ENCODE measurements around the gene CBX4.

Gene CBX4

DNA sequence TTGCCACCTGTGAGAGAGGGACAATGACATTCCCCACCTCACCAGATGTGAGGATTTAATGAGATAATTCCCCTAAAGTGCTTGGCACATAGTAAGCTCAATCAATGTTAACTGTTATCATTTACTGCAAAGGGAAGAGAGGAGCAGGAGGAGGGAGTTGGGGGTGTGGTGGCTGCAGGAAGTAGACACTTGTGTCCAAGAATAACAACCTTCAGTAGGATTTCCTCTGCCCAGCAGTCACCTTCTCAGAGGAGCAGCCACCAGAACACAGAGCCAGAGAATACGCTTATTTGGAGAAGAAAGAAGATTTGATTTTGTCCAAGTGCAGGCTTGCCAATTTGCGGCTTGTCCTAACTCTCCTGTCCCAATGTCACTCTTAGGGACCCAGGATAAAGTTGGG, 10.2 kb downstream of the CBX4 start:
- no peak for DNase-seq

DNA sequence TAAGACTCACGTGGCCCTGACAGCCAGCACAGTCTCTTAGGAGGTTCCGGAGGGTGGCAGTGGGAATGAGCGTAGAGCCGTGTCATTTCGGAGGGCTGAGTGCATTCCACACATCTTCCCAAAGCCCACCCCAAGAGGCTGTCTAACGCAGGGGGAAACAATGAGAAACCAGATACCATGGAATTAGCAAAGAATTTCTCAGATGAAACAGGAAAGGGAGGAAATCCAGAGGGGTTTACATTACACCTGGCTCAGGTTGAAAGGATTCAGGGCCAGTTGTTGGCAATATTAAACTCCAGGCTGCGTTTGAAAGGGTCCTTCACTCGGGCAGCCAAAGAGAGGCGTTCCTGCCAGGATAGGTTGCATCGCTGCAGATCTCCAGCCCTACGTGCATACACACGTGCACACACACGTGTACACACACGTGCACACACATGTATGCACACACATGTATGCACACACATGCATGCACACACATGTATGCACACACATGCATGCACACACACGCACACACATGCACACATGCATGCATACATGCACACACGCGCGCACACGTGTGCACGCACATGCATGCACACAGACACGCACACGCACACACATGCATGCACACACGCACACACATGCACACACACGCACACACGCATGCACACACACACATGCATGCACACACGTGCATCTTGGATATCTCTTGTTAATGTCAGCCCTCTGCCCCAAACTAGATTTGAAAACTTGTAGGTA, 12.2 kb downstream of the CBX4 start:
- DNase-seq: no peak

DNA sequence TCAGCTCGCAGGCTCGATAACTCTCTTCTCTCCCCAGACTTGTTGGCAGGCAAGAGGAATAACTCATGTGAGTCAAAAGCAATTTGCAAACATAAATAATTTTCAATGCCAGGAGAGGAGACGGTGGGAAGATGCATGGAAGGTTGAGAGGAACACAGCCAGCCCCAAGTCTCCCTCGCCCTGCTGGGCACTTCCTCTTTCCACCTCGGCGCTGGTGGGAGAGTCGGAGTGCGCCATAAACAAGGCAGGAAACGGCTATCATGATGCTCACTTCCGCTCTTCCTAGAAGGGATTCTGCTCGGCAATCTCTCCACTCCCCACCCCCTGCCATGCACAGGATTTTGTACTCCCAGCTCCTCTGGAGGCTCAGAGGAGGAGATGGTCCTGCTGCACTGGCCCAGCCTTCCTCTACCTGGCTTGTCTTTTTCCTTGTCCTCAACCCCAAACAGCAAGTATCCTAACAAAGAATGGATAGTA, 13.0 kb downstream of the CBX4 start:
- no peak for DNase-seq

DNA sequence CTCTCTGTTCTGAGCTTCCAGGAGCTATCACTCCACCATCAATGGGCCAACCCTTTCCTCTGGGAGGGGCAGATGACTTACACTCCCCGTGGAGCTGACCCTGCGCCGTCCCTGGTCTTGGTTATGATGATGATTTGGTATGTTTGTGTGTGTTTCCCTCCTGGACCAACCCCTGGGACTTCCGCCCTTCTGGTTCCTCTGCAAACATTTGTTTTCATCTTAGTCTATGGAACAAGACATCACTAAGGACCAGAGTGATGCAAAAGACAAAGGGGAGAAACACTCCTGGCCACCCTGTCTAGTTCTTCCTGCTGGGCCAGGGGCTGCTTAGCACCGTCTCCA, 13.7 kb downstream of the CBX4 start:
- DNase-seq: no peak

DNA sequence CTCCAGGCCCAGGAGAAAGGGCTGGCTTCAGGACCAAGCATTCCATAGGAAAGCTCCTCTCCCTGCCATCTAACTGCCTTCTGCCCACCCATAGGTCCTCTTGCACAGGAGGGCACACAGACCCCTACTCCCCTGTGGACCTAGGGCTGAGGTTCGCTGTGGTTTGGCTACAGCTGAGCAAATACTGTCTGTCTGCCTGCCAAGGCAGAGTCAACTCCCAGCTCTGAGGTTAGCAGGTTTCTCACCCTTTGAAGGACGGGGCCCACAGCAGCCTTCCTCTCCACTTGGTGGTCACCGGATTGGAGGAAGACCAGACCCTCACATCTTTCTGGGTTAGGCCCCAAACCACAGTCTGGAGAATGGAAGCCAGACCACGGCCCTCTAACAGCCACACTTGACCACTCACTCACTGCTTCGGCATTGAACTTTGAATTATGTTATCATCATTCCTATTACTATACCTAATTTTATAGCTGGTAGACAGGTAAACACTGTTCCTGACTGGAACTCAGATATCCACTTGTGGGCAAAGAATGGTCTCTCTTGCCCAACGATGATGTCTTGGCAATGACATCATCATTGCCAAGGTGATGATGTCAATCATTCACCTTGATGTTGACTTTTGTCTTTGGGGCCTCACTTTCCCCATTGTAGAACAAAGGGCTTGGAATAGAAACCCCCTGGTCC, 14.2 kb downstream of the CBX4 start:
- DNase-seq: no peak

DNA sequence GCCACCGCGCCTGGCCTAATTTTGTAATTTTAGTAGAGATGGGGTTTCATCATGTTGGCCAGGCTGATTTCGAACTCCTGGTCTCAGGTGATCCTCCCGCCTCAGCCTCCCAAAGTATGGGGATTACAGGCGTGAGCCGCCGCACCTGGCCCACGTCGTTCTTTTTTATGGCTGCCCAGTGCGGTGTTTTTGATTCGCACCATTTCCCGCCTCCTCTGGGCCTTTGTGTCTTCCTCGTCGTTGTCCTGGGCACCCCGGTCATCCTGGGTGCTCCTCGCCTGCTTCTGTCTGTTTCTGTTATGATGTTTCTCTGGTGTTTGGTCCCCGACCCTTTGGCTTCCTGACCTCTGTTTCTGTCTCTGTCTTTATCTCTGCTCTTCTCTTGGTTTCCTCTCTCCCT, 15.0 kb downstream of the CBX4 start:
- DNase-seq: no peak

DNA sequence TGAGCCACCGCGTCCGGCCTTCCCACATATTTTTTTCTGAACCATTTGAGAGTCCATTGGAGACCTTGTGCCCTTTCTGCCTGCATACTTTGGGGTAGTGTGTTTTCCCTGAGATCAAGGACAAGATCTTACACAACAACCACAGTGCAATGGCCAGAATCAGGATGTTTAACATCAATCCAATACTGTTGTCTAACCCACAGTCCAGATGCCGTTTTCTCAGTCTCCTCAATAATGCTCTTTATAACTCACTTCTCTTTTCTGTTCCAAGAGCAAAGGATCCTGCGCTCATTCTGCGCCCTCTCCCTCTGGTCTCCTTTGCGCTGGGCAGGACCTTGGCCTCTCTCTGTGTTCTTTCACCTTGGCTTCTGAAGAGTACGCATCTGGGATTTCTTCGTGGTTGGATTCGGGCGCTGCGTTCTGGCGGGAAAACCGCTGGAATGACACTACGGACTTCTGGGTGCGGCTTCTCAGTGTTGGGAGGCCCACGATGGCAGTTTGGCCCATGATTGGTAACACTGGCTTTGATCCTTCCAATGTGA, 16.6 kb downstream of the CBX4 start:
- DNase-seq: no peak

DNA sequence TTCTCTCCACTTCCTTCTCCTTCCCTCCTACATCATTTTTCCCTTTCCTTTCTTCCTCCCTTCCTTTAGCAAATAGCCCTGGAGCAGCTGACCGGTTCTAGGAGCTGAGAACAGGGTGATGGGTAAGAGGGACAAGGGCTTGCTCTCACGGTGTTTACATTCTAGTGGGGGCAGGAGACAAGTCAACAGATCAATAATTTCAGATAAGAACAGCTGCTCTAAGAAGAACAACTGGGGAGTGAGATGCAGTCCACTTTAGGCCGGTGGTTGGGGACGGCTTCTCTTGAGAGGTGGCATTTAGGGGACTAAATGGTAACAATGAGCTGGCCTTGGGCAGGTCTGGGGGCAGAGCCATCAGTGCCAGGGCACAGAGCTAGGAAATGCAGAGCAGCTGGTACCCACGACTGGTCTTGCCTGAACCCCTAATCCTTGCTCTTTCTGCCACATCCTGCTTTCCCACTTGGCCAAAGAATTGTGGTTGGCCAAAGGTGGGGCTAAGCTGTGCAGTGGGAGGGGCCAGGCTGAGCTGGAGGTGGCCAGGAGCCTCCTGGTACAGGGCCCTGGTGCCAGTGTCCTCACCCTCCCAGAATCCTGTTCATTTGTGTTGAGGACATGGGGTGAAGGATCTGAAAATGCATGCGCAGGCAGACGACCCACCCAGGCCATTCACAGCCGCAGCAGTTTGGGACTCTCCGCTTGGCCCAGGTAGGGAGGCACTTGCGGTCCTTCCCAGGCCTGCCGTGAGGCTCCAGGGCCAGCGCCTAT, 17.7 kb downstream of the CBX4 start:
- DNase-seq: no peak

DNA sequence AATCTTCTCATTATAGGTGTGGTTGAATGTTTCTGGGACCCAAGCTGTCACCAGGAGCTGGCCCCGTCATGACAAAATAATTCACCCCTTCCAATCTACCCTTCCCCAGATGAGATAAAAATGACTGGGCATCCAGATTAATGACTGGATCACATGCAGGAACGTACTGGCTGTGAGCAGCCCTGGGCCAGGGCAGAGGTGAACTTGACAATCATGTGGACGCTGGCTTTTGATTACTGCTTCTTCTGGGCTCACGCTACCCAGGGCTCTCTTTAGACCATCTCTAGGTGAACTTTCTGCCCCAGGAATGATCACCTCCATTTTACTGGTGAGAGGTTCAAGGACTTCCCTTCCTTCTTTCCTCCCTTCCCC, 18.3 kb downstream of the CBX4 start:
- DNase-seq: no peak

DNA sequence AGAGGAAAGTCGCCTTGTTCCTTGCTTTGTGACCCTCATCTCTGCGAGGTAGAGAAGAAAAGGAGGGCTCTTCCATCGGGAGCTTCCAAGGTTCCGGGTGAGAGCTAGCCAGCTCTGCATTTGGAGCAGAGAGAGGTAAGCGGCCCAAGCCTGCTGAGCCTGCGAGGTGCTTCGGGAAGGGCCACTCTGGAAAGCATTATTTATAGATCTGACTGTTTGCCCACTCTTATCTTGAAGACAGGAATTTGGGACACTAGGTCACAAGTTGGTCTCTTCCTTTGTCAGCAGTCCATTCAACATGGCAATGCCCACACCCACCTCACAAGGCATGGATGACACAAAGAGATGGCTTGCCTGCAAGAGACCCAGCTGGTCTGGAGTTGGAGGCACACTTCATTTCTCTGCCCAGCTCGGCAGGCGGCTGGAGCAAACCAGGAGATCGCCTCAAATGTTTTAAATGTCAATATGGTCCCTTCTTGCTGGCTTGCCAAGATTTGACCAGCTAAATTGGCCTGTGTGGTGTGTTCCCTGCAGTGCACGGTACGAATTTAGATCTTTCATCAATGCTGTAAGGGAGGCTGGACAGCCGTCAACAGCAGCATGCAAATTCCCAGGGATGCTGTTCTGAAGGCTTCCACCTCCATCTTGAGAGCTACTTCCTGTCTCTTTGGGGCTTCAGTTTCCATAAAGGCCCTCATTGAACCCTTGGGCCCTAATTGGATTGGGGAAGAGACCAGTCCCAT, 19.5 kb downstream of the CBX4 start:
- no peak for DNase-seq

DNA sequence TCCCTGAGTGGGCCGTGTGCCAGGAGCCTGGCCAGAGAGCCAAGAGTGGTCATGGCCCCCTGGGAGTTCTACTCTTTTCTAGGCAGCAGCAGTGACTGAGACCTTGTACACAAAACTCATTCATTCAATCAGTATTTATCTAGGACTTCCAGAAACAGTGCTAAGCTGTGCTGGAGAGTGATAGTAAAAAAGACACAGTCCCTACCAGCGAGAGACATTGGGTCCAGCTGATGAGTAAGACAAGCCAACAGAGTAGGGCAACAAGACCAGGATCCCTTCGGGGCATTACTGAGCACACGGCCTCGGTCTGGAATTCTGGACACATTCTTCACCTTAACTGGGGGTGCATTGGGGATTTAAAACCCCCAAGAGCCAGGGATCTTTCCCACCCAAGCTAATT, 20.2 kb downstream of the CBX4 start:
- DNase-seq: no peak

DNA sequence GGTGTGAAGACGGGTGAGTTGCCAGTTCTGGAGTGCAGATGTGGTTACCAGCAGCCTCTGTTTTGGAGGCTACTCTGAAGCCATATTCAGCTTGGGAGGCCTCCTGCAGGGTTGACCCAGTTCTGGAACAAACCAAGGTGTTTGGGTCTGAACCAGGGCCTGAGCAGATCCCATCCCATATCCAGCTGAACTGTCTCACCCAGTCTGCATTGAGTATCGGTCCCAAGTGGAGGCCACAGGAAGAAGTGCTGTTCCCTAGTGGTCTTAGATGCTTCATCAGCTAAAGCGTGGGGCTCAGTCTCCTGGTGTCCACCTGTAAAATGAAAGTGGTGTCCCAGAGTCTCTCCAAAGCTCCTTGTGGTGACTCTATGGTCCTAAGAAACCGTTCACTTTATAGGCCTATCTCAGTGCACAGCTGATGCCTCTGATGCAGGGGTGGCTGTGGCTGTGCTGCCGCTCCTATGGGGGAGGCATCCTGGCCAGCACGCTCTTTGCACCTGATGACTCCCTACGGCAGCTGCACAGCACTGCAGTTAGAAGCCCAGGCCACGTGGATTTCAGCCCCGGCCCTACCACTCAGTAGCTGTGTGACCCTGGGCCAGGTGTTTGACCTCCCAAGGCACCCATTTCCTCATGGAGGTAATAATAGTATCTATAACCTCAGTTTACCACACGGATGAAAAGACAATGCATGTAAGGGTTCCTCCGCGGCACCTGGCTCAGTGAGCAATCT, 21.0 kb downstream of the CBX4 start:
- no peak for DNase-seq

DNA sequence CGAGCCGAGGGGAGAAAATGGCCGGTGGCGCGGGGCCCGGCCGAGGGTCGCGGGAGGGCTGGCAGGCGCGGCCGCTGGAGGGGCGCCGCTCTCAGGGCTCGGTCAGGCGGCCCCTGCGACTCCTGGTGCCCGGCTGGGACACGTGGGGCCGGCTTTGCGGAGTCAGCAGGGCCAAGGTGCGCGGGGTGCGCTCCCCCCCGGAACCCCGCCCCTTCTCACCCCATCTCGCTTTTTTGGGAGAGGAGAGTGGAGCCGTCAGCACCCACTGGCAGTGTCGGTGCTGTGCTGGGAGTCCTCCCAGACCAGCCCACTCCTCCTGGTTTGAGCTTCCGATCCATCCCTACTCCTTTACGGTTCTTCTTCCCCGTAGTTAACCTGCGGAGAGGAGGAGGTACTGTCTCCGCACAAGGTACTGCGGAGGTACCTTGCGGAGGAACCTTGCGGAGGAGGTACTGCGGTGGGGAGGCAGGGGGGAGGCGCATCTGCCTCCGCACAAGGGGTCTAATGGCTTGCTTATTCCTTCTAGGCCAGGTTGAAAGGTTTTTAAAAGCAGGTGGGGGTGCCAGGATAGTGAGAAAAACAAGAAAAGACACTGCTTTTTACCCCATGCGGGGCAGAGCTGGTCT, 23.3 kb downstream of the CBX4 start:
- no peak for DNase-seq

DNA sequence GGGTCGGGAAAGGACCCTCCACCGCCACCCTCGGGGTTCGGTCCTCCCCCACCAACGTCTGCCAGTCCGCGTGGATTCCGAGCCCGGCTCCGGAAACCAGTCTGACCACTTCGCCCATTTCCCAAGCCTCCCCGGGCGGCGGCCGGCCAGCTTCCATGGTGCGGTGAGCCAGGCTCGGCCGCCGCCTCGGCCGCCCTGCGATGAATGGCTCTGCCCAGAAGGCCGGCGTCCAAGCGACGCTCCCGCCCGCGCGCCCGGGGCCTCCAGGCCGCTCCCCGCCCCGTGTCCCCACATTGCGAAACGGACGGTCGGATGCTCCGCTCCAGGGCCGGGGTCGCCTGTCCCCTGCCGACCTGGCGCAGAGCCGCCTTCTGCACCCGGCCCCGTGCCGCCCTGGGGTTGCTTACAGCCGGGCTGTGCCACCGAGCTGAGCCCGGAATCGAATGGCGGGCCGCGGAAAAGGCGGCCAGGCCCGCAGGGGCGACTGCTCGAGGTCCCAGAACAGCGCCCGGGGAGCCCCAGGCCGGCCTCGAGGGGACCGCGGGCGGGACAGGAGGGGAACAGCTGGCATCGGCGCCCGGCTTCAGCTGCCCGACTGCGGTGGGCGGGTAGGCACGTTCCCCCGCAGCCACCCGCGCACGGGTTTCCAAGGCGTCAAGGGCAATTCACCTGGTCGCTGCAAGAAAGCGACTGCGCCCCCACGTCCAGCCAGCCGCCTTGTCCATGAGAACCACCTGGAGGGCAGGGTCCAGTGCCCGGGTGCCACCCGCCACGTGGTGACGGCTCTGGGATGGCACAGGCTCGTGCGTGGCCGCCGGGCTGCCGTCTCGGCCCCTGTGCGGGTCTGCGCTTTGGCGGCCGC, 24.0 kb downstream of the CBX4 start:
- peak in 1 of 14 donors; percentile 20 for DNase-seq

DNA sequence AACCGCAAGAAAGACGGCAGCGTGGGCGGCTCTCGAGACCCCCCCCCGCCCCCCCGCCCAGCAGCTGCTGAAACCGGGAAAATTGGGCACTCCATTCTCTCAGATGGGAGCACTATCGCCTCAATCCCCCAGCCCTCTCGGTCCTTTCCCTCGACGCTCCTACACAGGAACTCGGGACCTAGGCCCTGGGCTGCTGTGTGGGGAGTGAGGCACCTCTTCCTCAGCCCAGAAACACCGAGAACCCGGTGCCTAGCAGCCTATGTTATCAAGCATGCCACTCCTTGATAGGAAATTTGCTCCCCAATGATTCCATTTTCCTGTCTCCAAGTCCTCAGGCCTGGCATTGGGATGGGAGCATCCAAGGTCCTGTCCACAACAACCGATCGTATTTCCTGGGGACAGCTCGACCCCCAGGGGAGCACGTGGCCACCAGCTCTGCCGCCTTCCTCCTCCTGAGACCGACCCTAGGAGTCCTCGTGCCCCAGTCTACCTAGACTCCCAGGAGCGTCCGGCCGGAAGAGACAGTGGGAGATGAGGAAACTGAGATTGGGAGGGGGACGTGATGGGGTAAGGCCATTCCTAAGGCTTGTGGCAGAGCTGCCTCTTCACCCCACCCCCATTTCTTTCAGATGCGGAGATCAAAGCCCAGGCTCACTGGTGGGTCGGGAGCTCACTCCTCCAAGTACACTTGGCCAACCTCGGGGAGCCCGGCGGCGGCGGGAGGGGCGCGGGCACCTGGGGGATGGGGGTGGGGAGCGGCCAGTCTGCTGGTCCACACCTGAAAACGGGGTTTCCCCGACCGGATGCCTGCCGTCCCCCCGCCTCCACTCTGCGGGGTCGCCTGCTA, 24.9 kb downstream of the CBX4 start:
- DNase-seq: no peak

DNA sequence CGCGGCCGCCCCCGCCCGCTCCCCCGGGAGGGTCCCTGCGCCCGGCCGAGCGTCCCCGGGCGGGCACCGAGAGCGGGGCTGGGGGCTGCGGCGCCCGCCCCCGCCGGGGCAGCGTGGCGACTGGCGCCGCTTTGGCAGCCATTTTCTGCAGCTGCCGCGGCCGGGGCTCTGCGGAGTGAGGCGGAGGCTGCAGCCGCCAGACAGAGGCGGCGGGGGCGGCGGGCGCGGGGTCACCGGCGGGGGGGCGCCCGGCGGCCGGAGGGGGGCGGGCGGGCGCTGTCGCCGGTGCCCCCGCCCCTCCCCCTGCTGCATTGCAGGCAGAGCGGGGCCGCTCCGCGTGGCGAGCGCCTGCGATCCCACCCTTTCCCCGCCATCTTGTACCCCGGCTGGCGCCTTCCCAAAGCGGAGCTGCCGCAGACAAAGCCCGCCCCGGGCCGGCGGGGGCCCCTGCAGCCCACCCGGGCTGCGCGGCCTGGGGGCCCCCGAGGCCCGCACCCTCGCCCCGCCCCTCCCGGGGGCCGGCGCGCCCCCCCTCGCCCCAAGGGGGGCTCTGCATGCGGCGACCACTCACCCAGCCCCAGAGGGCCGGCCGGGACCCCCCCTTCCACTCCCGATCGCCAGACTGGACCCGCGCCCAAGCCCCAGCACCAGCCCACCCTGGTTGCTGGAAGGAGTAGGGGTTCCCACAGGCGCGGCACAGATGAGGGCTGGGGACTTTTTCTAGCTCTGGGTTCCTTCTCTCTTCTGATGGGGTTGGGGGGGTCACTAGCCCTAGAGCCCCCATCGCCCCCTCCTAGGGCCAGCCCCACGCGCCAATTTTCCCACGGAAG, 25.7 kb downstream of the CBX4 start:
- no peak for DNase-seq

DNA sequence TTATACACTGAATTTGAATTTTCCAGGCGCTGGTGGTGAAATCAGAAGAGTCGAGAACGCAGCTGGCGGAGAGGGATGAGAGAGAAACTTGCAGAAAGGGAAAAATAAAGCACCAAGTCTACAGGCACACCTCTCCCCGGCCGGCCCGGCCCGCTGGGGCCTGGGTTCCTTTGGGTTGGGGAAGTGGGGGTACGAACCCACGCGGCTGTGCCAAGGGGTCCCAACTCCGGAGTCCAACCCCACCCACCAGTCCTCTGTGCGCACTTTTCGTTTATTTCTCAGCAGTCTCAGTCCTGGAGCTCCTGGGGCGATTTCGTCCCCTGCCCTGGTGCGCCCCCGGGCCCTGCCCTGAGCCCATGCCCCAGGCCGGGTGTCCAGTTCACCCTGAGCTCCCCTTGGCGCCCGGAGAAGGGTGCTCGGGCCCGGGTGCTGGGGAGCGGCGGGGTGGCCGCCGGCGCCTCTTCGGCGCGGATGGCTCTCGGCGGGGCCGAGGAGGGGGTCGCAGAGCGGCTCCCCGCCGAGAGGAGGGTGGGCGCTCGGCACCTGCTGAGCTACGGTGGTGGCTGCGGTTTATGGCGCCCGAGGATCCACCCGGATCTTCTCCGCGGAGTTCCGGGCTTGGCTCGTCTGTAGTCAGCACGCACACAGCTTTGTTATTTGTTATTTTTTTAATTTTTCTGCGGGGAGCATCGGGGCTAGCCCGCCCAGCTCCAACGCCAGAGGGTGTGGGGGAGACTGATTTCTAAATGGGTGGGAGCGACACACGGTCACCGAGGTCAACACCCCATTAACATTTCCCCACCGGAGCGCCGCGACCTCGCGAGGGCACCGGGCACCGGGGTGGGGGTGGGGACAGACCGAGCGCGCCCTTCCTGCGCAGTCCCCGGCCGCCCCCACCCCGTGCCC, 26.6 kb downstream of the CBX4 start:
- DNase-seq: no peak
